ENCODE measurements around the gene SFRP5.

Gene SFRP5

GRCh38 chr10:97759158-97759887 is 12.5 kb downstream of the SFRP5 start:
- Histone ChIP-seq H3K4me1 (ENCODE audit: control insufficient read depth in 5 of 5, insufficient read depth in 5 of 5, low read length in 5 of 5) (peaks cover 0 to 22% (median 10%) of the 10 kb centered on the region in 5 donors), H3K27ac (ENCODE audit: low read depth, low read length) (no peak overlapping the region), H3K36me3 (ENCODE audit: control insufficient read depth in 5 of 5, insufficient read depth in 5 of 5, low read length in 5 of 5) (peaks cover 3 to 75% (median 64%) of the 10 kb centered on the region in 5 donors)

GRCh38 chr10:97757471-97757870 is 14.3 kb downstream of the SFRP5 start:
- H3K27me3 ChIP-seq (ENCODE audit: control insufficient read depth in 5 of 5, insufficient read depth in 4 of 5, low read length in 5 of 5) = no peaks in the 10 kb centered on the region
- no peaks in the 10 kb centered on the region for H3K9me3 ChIP-seq (ENCODE audit: control insufficient read depth in 5 of 5, low read length in 5 of 5)
- H3K36me3 ChIP-seq (ENCODE audit: control insufficient read depth in 5 of 5, insufficient read depth in 5 of 5, low read length in 5 of 5) = peaks cover 3 to 90% (median 79%) of the 10 kb centered on the region in 5 donors

More at GRCh38 chr10:97759158-97759887, 12.5 kb downstream of the SFRP5 start:
- no peak overlapping the region for H3K4me3 ChIP-seq (ENCODE audit: low read depth in 1 of 5, low read length in 5 of 5)
- no peaks in the 10 kb centered on the region for H3K9me3 ChIP-seq (ENCODE audit: control insufficient read depth in 5 of 5, low read length in 5 of 5)
- H3K27me3 ChIP-seq (ENCODE audit: control insufficient read depth in 5 of 5, insufficient read depth in 4 of 5, low read length in 5 of 5) = no peaks in the 10 kb centered on the region
- H3K9ac ChIP-seq (ENCODE audit: low read length in 5 of 5) = no peak overlapping the region

GRCh38 chr10:97755718-97756117 is 16.1 kb downstream of the SFRP5 start:
- Histone ChIP-seq H3K27ac (ENCODE audit: low read depth, low read length) (no peak overlapping the region), H3K9ac (ENCODE audit: low read length in 5 of 5) (no peak overlapping the region), H3K36me3 (ENCODE audit: control insufficient read depth in 5 of 5, insufficient read depth in 5 of 5, low read length in 5 of 5) (peaks cover 3 to 92% (median 87%) of the 10 kb centered on the region in 5 donors), H3K9me3 (ENCODE audit: control insufficient read depth in 5 of 5, low read length in 5 of 5) (no peaks in the 10 kb centered on the region), H3K4me3 (ENCODE audit: low read depth in 1 of 5, low read length in 5 of 5) (no peak overlapping the region), H3K27me3 (ENCODE audit: control insufficient read depth in 5 of 5, insufficient read depth in 4 of 5, low read length in 5 of 5) (no peaks in the 10 kb centered on the region), H3K4me1 (ENCODE audit: control insufficient read depth in 5 of 5, insufficient read depth in 5 of 5, low read length in 5 of 5) (peaks cover 0 to 7% (median 0%) of the 10 kb centered on the region in 5 donors)

More at GRCh38 chr10:97757471-97757870, 14.3 kb downstream of the SFRP5 start:
- no peak overlapping the region for H3K9ac ChIP-seq (ENCODE audit: low read length in 5 of 5)
- H3K4me3 ChIP-seq (ENCODE audit: low read depth in 1 of 5, low read length in 5 of 5) = no peak overlapping the region
- no peak overlapping the region for H3K27ac ChIP-seq (ENCODE audit: low read depth, low read length)
- H3K4me1 ChIP-seq (ENCODE audit: control insufficient read depth in 5 of 5, insufficient read depth in 5 of 5, low read length in 5 of 5) = peaks cover 0 to 11% (median under 1%) of the 10 kb centered on the region in 5 donors

GRCh38 chr10:97754726-97755125 is 17.1 kb downstream of the SFRP5 start:
- Histone ChIP-seq H3K27ac (ENCODE audit: low read depth, low read length) (no peak overlapping the region), H3K9me3 (ENCODE audit: control insufficient read depth in 5 of 5, low read length in 5 of 5) (no peaks in the 10 kb centered on the region), H3K4me3 (ENCODE audit: low read depth in 1 of 5, low read length in 5 of 5) (no peak overlapping the region), H3K27me3 (ENCODE audit: control insufficient read depth in 5 of 5, insufficient read depth in 4 of 5, low read length in 5 of 5) (no peaks in the 10 kb centered on the region), H3K36me3 (ENCODE audit: control insufficient read depth in 5 of 5, insufficient read depth in 5 of 5, low read length in 5 of 5) (peaks cover 3 to 92% (median 88%) of the 10 kb centered on the region in 5 donors), H3K9ac (ENCODE audit: low read length in 5 of 5) (no peak overlapping the region), H3K4me1 (ENCODE audit: control insufficient read depth in 5 of 5, insufficient read depth in 5 of 5, low read length in 5 of 5) (peaks cover 0 to 5% (median 0%) of the 10 kb centered on the region in 5 donors)

GRCh38 chr10:97752956-97753355 is 18.8 kb downstream of the SFRP5 start:
- no peaks in the 10 kb centered on the region for H3K4me1 ChIP-seq (ENCODE audit: control insufficient read depth in 5 of 5, insufficient read depth in 5 of 5, low read length in 5 of 5)
- peaks cover 4 to 97% (median 96%) of the 10 kb centered on the region in 5 donors for H3K36me3 ChIP-seq (ENCODE audit: control insufficient read depth in 5 of 5, insufficient read depth in 5 of 5, low read length in 5 of 5)
- H3K27ac ChIP-seq (ENCODE audit: low read depth, low read length) = no peak overlapping the region
- no peak overlapping the region for H3K9ac ChIP-seq (ENCODE audit: low read length in 5 of 5)
- no peaks in the 10 kb centered on the region for H3K9me3 ChIP-seq (ENCODE audit: control insufficient read depth in 5 of 5, low read length in 5 of 5)
- no peaks in the 10 kb centered on the region for H3K27me3 ChIP-seq (ENCODE audit: control insufficient read depth in 5 of 5, insufficient read depth in 4 of 5, low read length in 5 of 5)
- no peak overlapping the region for H3K4me3 ChIP-seq (ENCODE audit: low read depth in 1 of 5, low read length in 5 of 5)

- no peak overlapping the region for H3K9ac ChIP-seq (ENCODE audit: low read length in 5 of 5)
- H3K27me3 ChIP-seq (ENCODE audit: control insufficient read depth in 5 of 5, insufficient read depth in 4 of 5, low read length in 5 of 5) = no peaks in the 10 kb centered on the region
- H3K27ac ChIP-seq (ENCODE audit: low read depth, low read length) = no peak overlapping the region
- H3K4me1 ChIP-seq (ENCODE audit: control insufficient read depth in 5 of 5, insufficient read depth in 5 of 5, low read length in 5 of 5) = peaks cover 0 to 6% (median 0%) of the 10 kb centered on the region in 5 donors
- no peak overlapping the region for H3K4me3 ChIP-seq (ENCODE audit: low read depth in 1 of 5, low read length in 5 of 5)
- H3K9me3 ChIP-seq (ENCODE audit: control insufficient read depth in 5 of 5, low read length in 5 of 5) = no peaks in the 10 kb centered on the region
- peaks cover 9 to 93% (median 80%) of the 10 kb centered on the region in 5 donors for H3K36me3 ChIP-seq (ENCODE audit: control insufficient read depth in 5 of 5, insufficient read depth in 5 of 5, low read length in 5 of 5)
Observed at GRCh38 chr10:97748116-97748515, 23.7 kb downstream of the SFRP5 start.

- Histone ChIP-seq H3K4me3 (ENCODE audit: low read depth in 1 of 5, low read length in 5 of 5) (no peak overlapping the region), H3K36me3 (ENCODE audit: control insufficient read depth in 5 of 5, insufficient read depth in 5 of 5, low read length in 5 of 5) (peaks cover 9 to 91% (median 78%) of the 10 kb centered on the region in 5 donors), H3K9ac (ENCODE audit: low read length in 5 of 5) (no peak overlapping the region), H3K27ac (ENCODE audit: low read depth, low read length) (no peak overlapping the region), H3K4me1 (ENCODE audit: control insufficient read depth in 5 of 5, insufficient read depth in 5 of 5, low read length in 5 of 5) (peaks cover 0 to 10% (median 0%) of the 10 kb centered on the region in 5 donors), H3K27me3 (ENCODE audit: control insufficient read depth in 5 of 5, insufficient read depth in 4 of 5, low read length in 5 of 5) (no peaks in the 10 kb centered on the region), H3K9me3 (ENCODE audit: control insufficient read depth in 5 of 5, low read length in 5 of 5) (no peaks in the 10 kb centered on the region)
Observed at GRCh38 chr10:97747573-97747972, 24.2 kb downstream of the SFRP5 start.

- Histone ChIP-seq H3K4me1 (ENCODE audit: control insufficient read depth in 5 of 5, insufficient read depth in 5 of 5, low read length in 5 of 5) (peaks cover 0 to 14% (median 0%) of the 10 kb centered on the region in 5 donors), H3K4me3 (ENCODE audit: low read depth in 1 of 5, low read length in 5 of 5) (no peak overlapping the region), H3K36me3 (ENCODE audit: control insufficient read depth in 5 of 5, insufficient read depth in 5 of 5, low read length in 5 of 5) (peaks cover 18 to 76% (median 63%) of the 10 kb centered on the region in 5 donors), H3K9ac (ENCODE audit: low read length in 5 of 5) (no peak overlapping the region), H3K27me3 (ENCODE audit: control insufficient read depth in 5 of 5, insufficient read depth in 4 of 5, low read length in 5 of 5) (no peaks in the 10 kb centered on the region), H3K27ac (ENCODE audit: low read depth, low read length) (no peak overlapping the region), H3K9me3 (ENCODE audit: control insufficient read depth in 5 of 5, low read length in 5 of 5) (no peaks in the 10 kb centered on the region)
Observed at GRCh38 chr10:97744405-97745035, 27.3 kb downstream of the SFRP5 start.

- Histone ChIP-seq H3K36me3 (ENCODE audit: control insufficient read depth in 5 of 5, insufficient read depth in 5 of 5, low read length in 5 of 5) (peaks cover 19 to 68% (median 53%) of the 10 kb centered on the region in 5 donors), H3K9me3 (ENCODE audit: control insufficient read depth in 5 of 5, low read length in 5 of 5) (no peaks in the 10 kb centered on the region), H3K4me3 (ENCODE audit: low read depth in 1 of 5, low read length in 5 of 5) (no peak overlapping the region), H3K4me1 (ENCODE audit: control insufficient read depth in 5 of 5, insufficient read depth in 5 of 5, low read length in 5 of 5) (peaks cover 0 to 17% (median 3%) of the 10 kb centered on the region in 5 donors), H3K9ac (ENCODE audit: low read length in 5 of 5) (peak overlapping the region in 1 of 5 donors; percentile 44), H3K27ac (ENCODE audit: low read depth, low read length) (no peak overlapping the region), H3K27me3 (ENCODE audit: control insufficient read depth in 5 of 5, insufficient read depth in 4 of 5, low read length in 5 of 5) (no peaks in the 10 kb centered on the region)
Observed at GRCh38 chr10:97743169-97743943, 28.4 kb downstream of the SFRP5 start.
